Ureter (tissue), 1 donor: Measurements from ENCODE around the gene DHTKD1. TPM values are rescaled to one million over a fixed set of nuclear protein-coding genes. Genes with fewer than 3 reads are reported as not detected.

Experiments
- DNase-seq: peaks from one replicate; pipeline ENCODE4 v3.0.0-alpha.2; 2020; ENCODE audit warnings: low spot score
- total RNA-seq: library from RNA; stranded (reverse); gene quantifications from one replicate; pipeline ENCODE4 v1.2.4, GENCODE V29; 2023
- donor health status: DM: yes; HTN: yes; CAD: no.

The DHTKD1 gene
- 25.4 TPM for total RNA-seq

- peak; percentile 99 for DNase-seq
Observed at GRCh38 chr10:12068449-12069269, at the start of gene DHTKD1. TSS of gene DHTKD1 (plus strand) at chr10:12068954. CDS start at chr10:12069034, 80 bp downstream.

- DNase-seq, result no peak
Observed at GRCh38 chr10:12019283-12019971, 49.3 kb upstream of the DHTKD1 start.

- no peak for DNase-seq
Observed at GRCh38 chr10:12020574-12020973, 48.2 kb upstream of the DHTKD1 start.

- no peak for DNase-seq
Observed at GRCh38 chr10:12022580-12023257, 46.0 kb upstream of the DHTKD1 start.

GRCh38 chr10:12025591-12025990, 43.2 kb upstream of the DHTKD1 start:
- DNase-seq, result no peak

- no peak for DNase-seq
Observed at GRCh38 chr10:12027539-12027938, 41.2 kb upstream of the DHTKD1 start.

GRCh38 chr10:12031404-12031803, 37.4 kb upstream of the DHTKD1 start:
- no peak for DNase-seq

GRCh38 chr10:12036073-12036655, 32.6 kb upstream of the DHTKD1 start:
- DNase-seq, result no peak

GRCh38 chr10:12041766-12042408, 26.9 kb upstream of the DHTKD1 start:
- DNase-seq, result no peak

GRCh38 chr10:12042409-12042796, 26.4 kb upstream of the DHTKD1 start:
- DNase-seq, result peak; percentile 64

GRCh38 chr10:12042797-12043651, 25.7 kb upstream of the DHTKD1 start, which contains the start of gene UPF2:
TSS of gene UPF2 (minus strand) at chr10:12042809. CDS start at chr10:12035423, 7,386 bp downstream.
- peak; percentile 99 for DNase-seq

- no peak for DNase-seq
Observed at GRCh38 chr10:12045596-12045995, 23.2 kb upstream of the DHTKD1 start.

GRCh38 chr10:12048547-12048946, 20.2 kb upstream of the DHTKD1 start:
- DNase-seq, result no peak

- DNase-seq, result no peak
Observed at GRCh38 chr10:12050528-12050927, 18.2 kb upstream of the DHTKD1 start.

GRCh38 chr10:12051241-12051640, 17.5 kb upstream of the DHTKD1 start:
- no peak for DNase-seq

- no peak for DNase-seq
Observed at GRCh38 chr10:12055732-12056131, 13.0 kb upstream of the DHTKD1 start.

GRCh38 chr10:12056748-12057147, 12.0 kb upstream of the DHTKD1 start:
- DNase-seq, result no peak

- DNase-seq, result no peak
Observed at GRCh38 chr10:12061124-12061523, 7.6 kb upstream of the DHTKD1 start.

- DNase-seq, result no peak
Observed at GRCh38 chr10:12062754-12063482, 5.8 kb upstream of the DHTKD1 start.

GRCh38 chr10:12063483-12063818, 5.3 kb upstream of the DHTKD1 start:
- DNase-seq, result no peak
